Spleen (tissue), 13 donors: ENCODE results near the gene GNA14. TPM values are rescaled to one million over a fixed set of nuclear protein-coding genes. Genes with fewer than 3 reads are reported as not detected.
A peak's percentile ranks its signal among the peaks of the same experiment; 100 is the strongest.
"Not testable (repeated sequence)": the region's sequence is repeated elsewhere in the genome, so short reads cannot be mapped to it uniquely, and the experiment has no call there.

Experiments used
- DNase-seq: peaks from one replicate; pipeline ENCODE4 v3.0.0-alpha.2; 2020
- H3K27ac ChIP-seq, 8 donors: fragments of 200-600 bp; sonication (generic) in 7 of 8; 1 replicate in 4 of 8; 2 replicates in 4 of 8; pipeline versions ENCODE4 v1.5.0 to v1.8.0; 2016 to 2021; ENCODE audit warnings: inconsistent platforms in 4 of 8, mild to moderate bottlenecking in 4 of 8, moderate library complexity in 1 of 8
- H3K27me3 ChIP-seq, 7 donors: fragments of 200-600 bp; sonication (generic) in 6 of 7; replicated peaks in 1 of 7; 1 replicate in 4 of 7; 2 replicates in 3 of 7; pipeline versions ENCODE4 v1.5.0 to v1.8.0; 2016 to 2021; ENCODE audit warnings: inconsistent platforms in 3 of 7, mild to moderate bottlenecking in 1 of 7
- H3K36me3 ChIP-seq, 6 donors: fragments of 200-600 bp; sonication (generic) in 5 of 6; 1 replicate in 4 of 6; 2 replicates in 2 of 6; pipeline versions ENCODE4 v1.5.0 to v1.8.0; 2016 to 2021; ENCODE audit warnings: inconsistent platforms in 2 of 6
- H3K4me1 ChIP-seq, 6 donors: fragments of 200-600 bp; sonication (generic) in 5 of 6; 1 replicate in 3 of 6; 2 replicates in 3 of 6; pipeline versions ENCODE4 v1.5.0 to v1.8.0; 2016 to 2021; ENCODE audit warnings: inconsistent platforms in 3 of 6
- H3K4me3 ChIP-seq, 8 donors: fragments of 200-600 bp; sonication (generic) in 7 of 8; 1 replicate in 4 of 8; 2 replicates in 4 of 8; pipeline versions ENCODE4 v1.5.0 to v1.8.0; 2016 to 2021; ENCODE audit warnings: inconsistent platforms in 4 of 8, mild to moderate bottlenecking in 4 of 8, moderate library complexity in 2 of 8
- H3K9me3 ChIP-seq, 8 donors: fragments of 200-600 bp; sonication (generic) in 7 of 8; 1 replicate in 4 of 8; 2 replicates in 4 of 8; pipeline versions ENCODE4 v1.5.0 to v1.8.0; 2016 to 2021; ENCODE audit warnings: inconsistent platforms in 4 of 8
- POLR2A ChIP-seq, 3 donors: fragments of 450-650 bp; IDR thresholded peaks; one replicate each; pipeline ENCODE4 v1.5.1; 2017; ENCODE audit warnings: antibody characterized with exemption in 3 of 3, mild to moderate bottlenecking in 1 of 3
- POLR2AphosphoS5 ChIP-seq, 3 donors: sonication (generic); formaldehyde crosslinking; IDR thresholded peaks; one replicate each; pipeline ENCODE4 v1.5.1; 2017; ENCODE audit warnings: antibody characterized with exemption in 3 of 3
- WGBS, 5 donors: extraction: QIAGEN DNeasy Blood & Tissue Kit in 3 of 5; methylation state at CpG; one replicate each; pipeline versions ENCODE4 v1.1.5 to v1.1.7; 2013 to 2018; 5-methylcytosine and 5-hydroxymethylcytosine counted together
- intact Hi-C: fragments of 100-400 bp; cut with DNase I; formaldehyde crosslinking; loops from one replicate; pipeline ENCODE4 v1.15.0; 2023; ENCODE audit warnings: low total_unique reads
- long read RNA-seq, 2 donors: transcript quantifications; one replicate each; lab custom pipeline, GENCODE V29; 2026
- polyA plus RNA-seq, 3 donors: library from polyadenylated mRNA; stranded (reverse); fragments of 200-250 nt; gene quantifications; one replicate each; pipeline ENCODE4 v1.2.1, GENCODE V29; 2013
- total RNA-seq, 7 donors: library from RNA; depleted of rRNA in 3 of 7; stranded (reverse); fragments of >200 nt in 3 of 7; fragmentation: NEBNext Ultra II Directional in 4 of 7; extraction: Animal tissue kit (Norgen Biotek cat#: 25700) in 4 of 7; gene quantifications; one replicate each; pipeline versions ENCODE4 v1.1.0 to v1.2.1, GENCODE V29; 2016 to 2021
- TF ChIP-seq, protein P1 (sequence below), 11 experiments: fragments of 200-600 bp in 7 of 11; fragments of 450-650 bp in 4 of 11; sonication (generic) in 4 of 11; IDR thresholded peaks in 8 of 11; conservative IDR thresholded peaks in 3 of 11; 1 replicate in 7 of 11; 2 replicates in 4 of 11; pipeline versions ENCODE4 v1.4.0 to v1.8.0; 2016 to 2021; ENCODE audit warnings: antibody characterized with exemption in 11 of 11, inconsistent platforms in 4 of 11, mild to moderate bottlenecking in 1 of 11
- donor health status: healthy with polysubstance abuse.
- donor health status: DM: no; HTN: no; CAD: no; lungs with moderate emphysema.
- donor health status: DM: no; HTN: no; CAD: no.
- donor health status: Bipolar disorder and iron deficiency.
- donor health status: healthy.
- donor health status: DM: no; HTN: no; CAD: no.
- donor health status: DM: yes; HTN: yes; CAD: no.

GNA14 gene
- total RNA-seq (10 to 100 TPM in 4 of 7 donors, 1 to 10 TPM in 3; 6.1 to 41.7 (median 11.1) TPM), polyA plus RNA-seq (1 to 10 TPM; 1.7 to 3.1 (median 1.9) TPM)
- long read RNA-seq, donor 1, partial matches to known transcripts: 5 of 7 reads
- long read RNA-seq, donor 1, other reads (novel, unspliced or antisense): 0 of 7 reads
- long read RNA-seq, donor 2, partial matches to known transcripts: 0 of 4 reads
- long read RNA-seq, donor 2, other reads (novel, unspliced or antisense): 0 of 4 reads

DNA sequence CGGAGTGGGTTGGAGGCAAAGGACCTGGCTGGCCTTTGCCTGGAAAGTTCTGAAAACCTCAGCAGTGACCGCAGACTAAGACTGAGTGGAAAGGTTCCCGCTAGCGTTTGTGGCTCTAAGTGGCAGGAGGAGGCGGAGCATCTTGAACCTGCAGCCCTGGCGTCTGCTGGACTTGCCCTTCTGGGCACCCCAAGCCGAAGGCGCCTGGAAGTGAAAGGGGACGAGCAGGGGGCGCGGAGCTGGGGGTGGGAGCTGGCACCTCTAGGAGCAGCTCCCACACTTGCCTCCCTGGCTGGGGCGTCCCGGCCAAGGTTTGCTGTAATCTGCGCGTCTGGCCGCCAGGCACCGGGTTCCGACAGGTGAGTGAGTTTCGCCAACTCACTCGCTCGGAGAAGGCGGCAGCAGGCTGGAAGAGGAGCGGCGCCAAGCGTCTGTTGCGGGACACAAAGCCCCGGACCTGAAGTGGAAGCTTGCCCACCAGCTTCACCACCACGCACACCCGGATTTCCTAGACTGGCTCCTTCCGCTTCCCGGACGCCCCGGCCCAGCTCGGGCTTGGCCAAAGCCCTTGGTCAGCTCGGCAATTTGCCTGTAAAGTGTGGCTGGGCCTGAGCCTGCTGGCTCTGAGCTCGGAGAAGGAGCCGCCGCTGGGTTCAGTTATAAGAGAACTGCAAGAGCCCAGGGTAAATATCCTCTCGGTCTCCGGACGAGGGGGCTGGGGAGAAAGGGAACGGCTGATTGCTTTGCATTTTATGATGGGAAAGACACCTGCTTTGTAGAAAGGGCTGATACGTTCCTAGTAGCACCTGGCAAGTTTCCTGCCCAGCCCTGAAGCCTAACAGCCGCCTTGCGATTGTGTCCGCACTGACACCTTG, at the start of gene GNA14:
Gene GNA14, minus strand, starts transcription at position 89 of the 875 bp plus-strand sequence. CDS start 529 bp downstream, outside the sequence.
- H3K4me1 ChIP-seq: peaks cover 14 to 28% (median 22%) of the 10 kb centered on the region in 6 donors
- TF ChIP-seq POLR2A (IDR thresholded peaks at IDR 0.05): no peak
- TF ChIP-seq, protein P1, sequence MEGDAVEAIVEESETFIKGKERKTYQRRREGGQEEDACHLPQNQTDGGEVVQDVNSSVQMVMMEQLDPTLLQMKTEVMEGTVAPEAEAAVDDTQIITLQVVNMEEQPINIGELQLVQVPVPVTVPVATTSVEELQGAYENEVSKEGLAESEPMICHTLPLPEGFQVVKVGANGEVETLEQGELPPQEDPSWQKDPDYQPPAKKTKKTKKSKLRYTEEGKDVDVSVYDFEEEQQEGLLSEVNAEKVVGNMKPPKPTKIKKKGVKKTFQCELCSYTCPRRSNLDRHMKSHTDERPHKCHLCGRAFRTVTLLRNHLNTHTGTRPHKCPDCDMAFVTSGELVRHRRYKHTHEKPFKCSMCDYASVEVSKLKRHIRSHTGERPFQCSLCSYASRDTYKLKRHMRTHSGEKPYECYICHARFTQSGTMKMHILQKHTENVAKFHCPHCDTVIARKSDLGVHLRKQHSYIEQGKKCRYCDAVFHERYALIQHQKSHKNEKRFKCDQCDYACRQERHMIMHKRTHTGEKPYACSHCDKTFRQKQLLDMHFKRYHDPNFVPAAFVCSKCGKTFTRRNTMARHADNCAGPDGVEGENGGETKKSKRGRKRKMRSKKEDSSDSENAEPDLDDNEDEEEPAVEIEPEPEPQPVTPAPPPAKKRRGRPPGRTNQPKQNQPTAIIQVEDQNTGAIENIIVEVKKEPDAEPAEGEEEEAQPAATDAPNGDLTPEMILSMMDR (IDR thresholded peaks at IDR 0.05 in 8 of 11, conservative IDR thresholded peaks at IDR 0.05 in 3 of 11): no peak
- peak in 2 of 3 donors; percentile 50 to 65 for TF ChIP-seq POLR2AphosphoS5 (IDR thresholded peaks at IDR 0.05)
- peak within 1 kb of the TSS; percentile 22 to 69 (median 48) for H3K4me3 ChIP-seq
- WGBS, 5 donors: 4 to 9% (median 6%) methylated on average over 23 to 46 of the region's 46 CpGs
- H3K27ac ChIP-seq: peak within 1 kb of the TSS; percentile 7 to 77 (median 66)
- H3K36me3 ChIP-seq: no peaks in the 10 kb centered on the region
- peaks cover 0 to 57% (median 19%) of the 10 kb centered on the region in 7 donors for H3K27me3 ChIP-seq
- no peaks in the 10 kb centered on the region for H3K9me3 ChIP-seq
- intact Hi-C loops: no loop called here
- DNase-seq: peak; percentile 80

DNA sequence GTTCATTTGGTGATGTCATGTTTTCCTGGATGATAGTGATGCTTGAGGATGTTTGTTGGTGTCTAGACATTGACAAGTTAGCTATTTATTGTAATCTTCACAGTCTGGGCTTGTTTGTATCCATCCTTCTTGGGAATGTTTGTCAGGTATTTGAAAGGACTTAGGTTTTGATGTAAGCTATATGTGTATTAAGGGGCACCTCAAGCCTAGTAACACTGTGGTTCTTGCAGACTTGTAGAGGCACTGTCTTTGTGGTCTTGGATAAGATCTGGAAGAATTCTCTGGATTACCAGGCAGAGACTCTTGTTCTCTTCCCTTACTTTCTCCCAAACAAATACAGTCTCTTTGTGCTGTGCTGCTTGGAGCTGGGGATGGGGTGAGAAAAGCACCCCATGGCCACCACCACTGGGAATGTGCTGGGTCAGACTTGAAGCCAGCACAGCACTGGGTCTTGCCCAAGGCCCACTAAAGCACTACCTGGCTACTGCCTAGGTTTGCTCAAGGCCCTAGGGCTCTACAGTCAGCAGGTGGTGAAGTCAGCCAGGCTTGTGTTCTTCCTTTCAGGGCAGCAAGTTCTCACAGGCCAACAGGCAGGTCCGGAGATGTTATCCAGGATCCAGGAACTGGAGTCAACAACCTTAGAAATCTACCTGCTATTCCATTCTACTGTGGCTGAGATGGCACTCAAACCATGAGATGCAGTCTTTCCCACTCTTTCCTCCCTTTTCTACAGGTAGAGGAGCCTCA, 49.3 kb upstream of the GNA14 start:
- Histone ChIP-seq H3K4me3 (no peak overlapping the region), H3K36me3 (no peaks in the 10 kb centered on the region), H3K4me1 (no peaks in the 10 kb centered on the region), H3K9me3 (peaks cover 0 to 6% (median 0%) of the 10 kb centered on the region in 8 donors), H3K27ac (no peak overlapping the region), H3K27me3 (peaks cover 0 to 9% (median 0%) of the 10 kb centered on the region in 7 donors)
- WGBS, 5 donors: 75 to 100% (median 98%) methylated on average over 1 of the region's 1 CpG
- intact Hi-C loops: no loop called here
- TF ChIP-seq POLR2AphosphoS5 (IDR thresholded peaks at IDR 0.05) (no peak), POLR2A (IDR thresholded peaks at IDR 0.05) (no peak)
- TF ChIP-seq, protein P1 (IDR thresholded peaks at IDR 0.05 in 8 of 11, conservative IDR thresholded peaks at IDR 0.05 in 3 of 11): no peak
- DNase-seq: no peak

DNA sequence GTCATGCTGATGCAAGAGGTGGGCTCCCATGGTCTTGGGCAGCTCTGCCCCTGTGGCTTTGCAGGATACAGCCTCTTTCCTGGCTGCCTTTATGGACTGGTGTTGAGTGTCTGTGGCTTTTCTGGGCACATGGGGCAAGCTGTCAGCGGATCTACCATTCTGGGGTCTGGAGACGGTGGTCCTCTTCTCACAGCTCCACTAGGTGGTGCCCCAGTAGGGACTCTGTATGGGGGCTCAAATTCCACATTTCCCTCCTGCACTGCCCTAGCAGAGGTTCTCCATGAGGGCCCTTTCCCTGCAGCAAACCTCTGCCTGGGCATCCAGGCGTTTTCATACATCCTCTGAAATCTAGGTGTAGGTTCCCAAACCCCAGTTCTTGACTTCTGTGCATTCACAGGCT, 42.6 kb upstream of the GNA14 start:
- H3K4me1 ChIP-seq, H3K27ac ChIP-seq, DNase-seq, H3K27me3 ChIP-seq, H3K36me3 ChIP-seq, H3K9me3 ChIP-seq, intact Hi-C loops, H3K4me3 ChIP-seq: not testable (repeated sequence)
- 89 to 94% (median 90%) methylated on average over 3 of the region's 3 CpGs for WGBS, 5 donors

DNA sequence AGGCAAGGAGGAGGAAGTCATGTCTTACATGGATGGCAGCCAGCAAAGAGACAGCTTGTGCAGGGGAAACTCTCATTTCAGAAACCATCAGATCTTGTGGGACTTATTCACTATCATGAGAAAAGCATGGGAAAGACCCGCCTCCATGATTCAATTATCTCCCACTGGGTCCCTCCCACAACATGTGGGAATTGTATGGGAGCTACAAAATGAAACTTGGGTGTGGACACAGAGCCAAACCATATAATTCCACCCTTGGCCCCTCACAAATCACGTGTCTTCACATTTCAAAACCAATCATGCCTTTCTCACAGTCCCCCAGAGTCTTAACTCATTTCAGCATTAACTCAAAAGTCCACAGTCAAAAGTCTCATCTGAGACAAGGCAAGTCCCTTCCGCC, 42.0 kb upstream of the GNA14 start:
- H3K9me3 ChIP-seq, H3K27me3 ChIP-seq, H3K36me3 ChIP-seq, H3K4me1 ChIP-seq, DNase-seq, intact Hi-C loops, H3K27ac ChIP-seq, H3K4me3 ChIP-seq: not testable (repeated sequence)
- 79 to 88% (median 82%) methylated on average over 3 of the region's 3 CpGs for WGBS, 5 donors

DNA sequence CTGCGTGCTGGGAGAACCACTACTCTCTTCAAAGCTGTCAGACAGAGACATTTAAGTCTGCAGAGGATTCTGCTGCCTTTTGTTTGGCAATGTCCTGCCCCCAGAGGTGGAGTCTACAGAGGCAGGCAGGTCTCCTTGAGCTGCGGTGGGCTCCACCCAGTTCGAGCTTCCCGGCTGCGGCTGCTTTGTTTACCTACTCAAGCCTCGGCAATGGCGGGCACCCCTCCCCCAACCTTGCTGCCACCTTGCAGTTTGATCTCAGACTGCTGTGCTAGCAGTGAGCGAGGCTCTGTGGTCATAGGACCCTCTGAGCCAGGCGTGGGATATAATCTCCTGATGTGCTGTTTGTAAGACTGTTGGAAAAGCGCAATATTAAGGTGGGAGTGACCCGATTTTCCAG, 39.6 kb upstream of the GNA14 start:
- H3K27me3 ChIP-seq, H3K4me3 ChIP-seq, H3K27ac ChIP-seq, H3K4me1 ChIP-seq, H3K9me3 ChIP-seq, DNase-seq, intact Hi-C loops, H3K36me3 ChIP-seq: not testable (repeated sequence)
- WGBS, 5 donors: 85 to 96% (median 94%) methylated on average over 10 to 11 of the region's 11 CpGs
